ENCODE data around the gene CDK9. TPM values are rescaled to one million over a fixed set of nuclear protein-coding genes. Genes with fewer than 3 reads are reported as not detected.

CDK9 gene
- total RNA-seq, 2 donors from 2014 or later: 51.4 to 58.7 TPM

DNA sequence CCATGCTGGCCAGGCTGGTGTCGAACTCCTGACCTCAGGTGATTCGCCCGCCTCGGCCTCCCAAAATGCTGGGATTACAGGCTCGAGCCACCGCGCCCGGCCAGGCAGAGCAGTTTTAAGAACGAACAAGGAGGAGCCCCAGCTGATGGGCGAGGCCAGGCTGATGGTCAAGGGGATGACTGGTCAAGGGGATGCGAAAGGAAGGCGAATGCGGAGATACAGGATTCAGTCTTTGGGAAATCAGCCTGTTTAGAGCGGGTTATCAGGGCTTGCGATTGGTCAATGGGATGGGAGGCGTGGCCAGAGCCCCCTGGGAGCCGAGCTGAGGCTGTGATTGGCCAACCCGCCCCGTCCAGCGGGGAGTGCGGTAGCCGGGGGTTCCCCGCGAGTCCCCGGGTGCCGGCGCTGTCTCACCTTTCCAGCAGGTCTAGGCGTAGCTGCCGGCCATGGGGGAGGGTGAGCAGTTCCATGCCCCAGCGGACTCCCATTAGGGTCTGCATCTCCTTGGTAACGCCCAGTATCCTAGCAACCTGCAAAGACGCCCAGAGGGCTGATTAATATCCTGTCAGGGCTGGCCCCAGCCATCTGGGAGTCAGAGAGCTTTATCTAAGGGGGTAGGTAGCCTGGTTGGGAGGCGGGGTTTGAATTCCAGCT, 43.3 kb upstream of the CDK9 start:
- WGBS, 2 donors: 16 to 33% methylated on average over 12 to 33 of the region's 33 CpGs
- intact Hi-C loops (cut with DNase I): loop anchor here (10.0 kb wide), 1 partner anchor 262 kb away; no protein-coding TSS in a partner anchor
- no peaks in the 10 kb centered on the region for H3K36me3 ChIP-seq (replicated peaks in 1 of 2; ENCODE audit: insufficient read depth in 1 of 2, low read depth in 2 of 2)

DNA sequence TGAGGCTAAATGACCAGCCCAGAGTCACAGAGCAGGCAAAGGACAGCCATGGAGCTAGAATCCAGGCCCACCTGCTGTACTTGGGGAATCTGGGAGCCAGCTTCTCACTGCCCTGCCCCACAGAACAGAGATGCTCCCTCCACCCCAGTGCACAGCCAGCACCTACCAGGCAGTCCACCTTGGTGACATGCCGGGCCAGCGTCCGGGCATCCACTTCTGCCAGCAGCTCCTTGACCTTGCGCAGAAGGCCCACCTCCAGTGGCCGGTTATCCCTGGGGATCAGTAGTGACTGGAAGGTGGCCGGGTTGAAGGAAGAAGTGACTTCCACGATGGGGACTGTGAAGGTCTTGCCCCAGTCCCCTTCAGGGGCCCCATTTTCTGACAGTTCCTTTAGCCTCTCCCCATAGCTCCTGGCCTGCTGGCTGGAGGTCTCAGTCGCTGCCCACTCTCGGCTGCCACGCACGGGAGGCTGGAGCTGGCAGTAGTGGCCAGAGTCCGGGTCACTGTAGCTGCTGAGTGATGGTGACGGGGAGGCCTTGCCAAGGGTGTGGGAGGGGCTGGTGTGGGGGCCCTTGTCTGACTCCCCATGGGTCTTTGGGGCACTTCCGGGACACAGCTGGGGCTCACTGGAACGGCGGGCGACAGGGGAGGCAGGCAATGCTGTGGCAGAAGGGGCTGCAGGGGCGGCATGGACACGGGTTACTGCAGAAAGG, 41.3 kb upstream of the CDK9 start:
- TF ChIP-seq POLR2A (IDR thresholded peaks at IDR 0.05) (no peak), CTCF (IDR thresholded peaks at IDR 0.05) (no peak)
- no peaks in the 10 kb centered on the region for H3K36me3 ChIP-seq (replicated peaks in 1 of 2; ENCODE audit: insufficient read depth in 1 of 2, low read depth in 2 of 2)
- WGBS, 2 donors: 86 to 87% methylated on average over 15 to 19 of the region's 19 CpGs
- ATAC-seq (no peak), DNase-seq (no peak)
- H3K4me1 ChIP-seq: peaks cover 15% of the 10 kb centered on the region
- H3K9me3 ChIP-seq: no peaks in the 10 kb centered on the region
- no peak overlapping the region for H3K27ac ChIP-seq
- H3K27me3 ChIP-seq: no peaks in the 10 kb centered on the region
- intact Hi-C loops (cut with DNase I): loop anchor here (10.0 kb wide), 1 partner anchor 260 kb away; no protein-coding TSS in a partner anchor
- H3K4me3 ChIP-seq: no peak overlapping the region

More for the DNA sequence above, 43.3 kb upstream of the CDK9 start:
- ATAC-seq: peak; percentile 41
- peak overlapping the region in 2 of 4 donors; percentile 24 to 58 for H3K27ac ChIP-seq
- peak; percentile 34 to 67 (median 60) for DNase-seq
- H3K4me3 ChIP-seq: no peak overlapping the region
- no peaks in the 10 kb centered on the region for H3K27me3 ChIP-seq
- TF ChIP-seq CTCF (IDR thresholded peaks at IDR 0.05) (no peak), POLR2A (IDR thresholded peaks at IDR 0.05) (peak in 1 of 3 donors; percentile 8)
- no peaks in the 10 kb centered on the region for H3K9me3 ChIP-seq
- peaks cover 15% of the 10 kb centered on the region for H3K4me1 ChIP-seq

- Histone ChIP-seq H3K4me3 (no peak overlapping the region), H3K27me3 (no peaks in the 10 kb centered on the region), H3K4me1 (peaks cover 9% of the 10 kb centered on the region), H3K36me3 (replicated peaks in 1 of 2; ENCODE audit: insufficient read depth in 1 of 2, low read depth in 2 of 2) (no peaks in the 10 kb centered on the region), H3K9me3 (no peaks in the 10 kb centered on the region), H3K27ac (no peak overlapping the region)
- DNase-seq: no peak
- TF ChIP-seq POLR2A (IDR thresholded peaks at IDR 0.05) (no peak), CTCF (IDR thresholded peaks at IDR 0.05) (no peak)
- intact Hi-C loops (cut with DNase I): loop anchor here (10.0 kb wide), 1 partner anchor 258 kb away; no protein-coding TSS in a partner anchor
- no peak for ATAC-seq
- WGBS, 2 donors: 46 to 59% methylated on average over 13 to 14 of the region's 15 CpGs
Observed at GRCh38 chr9:127746959-127747569, 38.8 kb upstream of the CDK9 start.

GRCh38 chr9:127749090-127749787, 36.6 kb upstream of the CDK9 start:
- peaks cover 0 to 8% of the 10 kb centered on the region in 2 donors for H3K27me3 ChIP-seq
- no peaks in the 10 kb centered on the region for H3K36me3 ChIP-seq (replicated peaks in 1 of 2; ENCODE audit: insufficient read depth in 1 of 2, low read depth in 2 of 2)
- no peaks in the 10 kb centered on the region for H3K9me3 ChIP-seq
- intact Hi-C loops (cut with DNase I): loop anchor here (10.0 kb wide), 1 partner anchor 256 kb away; no protein-coding TSS in a partner anchor
- no peaks in the 10 kb centered on the region for H3K4me1 ChIP-seq
- DNase-seq: no peak
- no peak for ATAC-seq
- H3K4me3 ChIP-seq: no peak overlapping the region
- no peak overlapping the region for H3K27ac ChIP-seq
- TF ChIP-seq POLR2A (IDR thresholded peaks at IDR 0.05) (no peak), CTCF (IDR thresholded peaks at IDR 0.05) (no peak)
- 87 to 90% methylated on average over 15 to 26 of the region's 26 CpGs for WGBS, 2 donors

Measured in body of pancreas (tissue), 4 donors.